Measurements from ENCODE around the gene ARHGAP24.

DNA sequence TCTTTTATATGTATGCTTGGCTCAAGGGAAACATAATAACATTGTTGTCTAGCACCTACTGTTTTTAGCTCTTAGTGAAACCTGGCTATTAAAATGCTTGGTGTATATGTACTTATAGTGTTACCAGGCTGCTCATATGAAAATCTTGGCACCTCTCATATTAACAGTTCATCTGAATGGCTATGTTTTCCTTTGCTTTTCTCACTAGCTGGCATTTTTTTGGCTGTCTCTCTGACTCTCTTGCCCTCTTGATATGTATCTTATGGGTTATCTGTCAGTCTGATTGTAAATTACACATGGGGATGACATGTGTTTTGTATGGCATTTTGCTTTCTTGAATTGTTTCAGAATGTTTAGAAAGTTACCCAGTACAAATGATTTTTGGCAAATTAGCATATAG, 158.0 kb downstream of the ARHGAP24 start:
- no peak for TF ChIP-seq EZH2 (IDR thresholded peaks at IDR 0.05)
- TF ChIP-seq, protein P1, sequence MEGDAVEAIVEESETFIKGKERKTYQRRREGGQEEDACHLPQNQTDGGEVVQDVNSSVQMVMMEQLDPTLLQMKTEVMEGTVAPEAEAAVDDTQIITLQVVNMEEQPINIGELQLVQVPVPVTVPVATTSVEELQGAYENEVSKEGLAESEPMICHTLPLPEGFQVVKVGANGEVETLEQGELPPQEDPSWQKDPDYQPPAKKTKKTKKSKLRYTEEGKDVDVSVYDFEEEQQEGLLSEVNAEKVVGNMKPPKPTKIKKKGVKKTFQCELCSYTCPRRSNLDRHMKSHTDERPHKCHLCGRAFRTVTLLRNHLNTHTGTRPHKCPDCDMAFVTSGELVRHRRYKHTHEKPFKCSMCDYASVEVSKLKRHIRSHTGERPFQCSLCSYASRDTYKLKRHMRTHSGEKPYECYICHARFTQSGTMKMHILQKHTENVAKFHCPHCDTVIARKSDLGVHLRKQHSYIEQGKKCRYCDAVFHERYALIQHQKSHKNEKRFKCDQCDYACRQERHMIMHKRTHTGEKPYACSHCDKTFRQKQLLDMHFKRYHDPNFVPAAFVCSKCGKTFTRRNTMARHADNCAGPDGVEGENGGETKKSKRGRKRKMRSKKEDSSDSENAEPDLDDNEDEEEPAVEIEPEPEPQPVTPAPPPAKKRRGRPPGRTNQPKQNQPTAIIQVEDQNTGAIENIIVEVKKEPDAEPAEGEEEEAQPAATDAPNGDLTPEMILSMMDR (IDR thresholded peaks at IDR 0.05 in 2 of 3, conservative IDR thresholded peaks at IDR 0.05 in 1 of 3; ENCODE audit: borderline replicate concordance in 1 of 3, insufficient read depth in 1 of 3, low read depth in 2 of 3, low read length in 2 of 3) = no peak
- TF ChIP-seq EGR1 (IDR thresholded peaks at IDR 0.05; ENCODE audit: low read depth) = no peak
- no peak for TF ChIP-seq ZFX (IDR thresholded peaks at IDR 0.05)
- no peak for TF ChIP-seq JUND (IDR thresholded peaks at IDR 0.05)
- TF ChIP-seq POLR2AphosphoS5 (IDR thresholded peaks at IDR 0.05; ENCODE audit: low read depth, low read length) = no peak
- no peak for TF ChIP-seq POLR2A (IDR thresholded peaks at IDR 0.05; ENCODE audit: borderline replicate concordance, extremely low read depth, insufficient read depth, insufficient read length)
- no peak for TF ChIP-seq EZH2phosphoT487 (IDR thresholded peaks at IDR 0.05; ENCODE audit: borderline replicate concordance)
- TF ChIP-seq, protein P2, sequence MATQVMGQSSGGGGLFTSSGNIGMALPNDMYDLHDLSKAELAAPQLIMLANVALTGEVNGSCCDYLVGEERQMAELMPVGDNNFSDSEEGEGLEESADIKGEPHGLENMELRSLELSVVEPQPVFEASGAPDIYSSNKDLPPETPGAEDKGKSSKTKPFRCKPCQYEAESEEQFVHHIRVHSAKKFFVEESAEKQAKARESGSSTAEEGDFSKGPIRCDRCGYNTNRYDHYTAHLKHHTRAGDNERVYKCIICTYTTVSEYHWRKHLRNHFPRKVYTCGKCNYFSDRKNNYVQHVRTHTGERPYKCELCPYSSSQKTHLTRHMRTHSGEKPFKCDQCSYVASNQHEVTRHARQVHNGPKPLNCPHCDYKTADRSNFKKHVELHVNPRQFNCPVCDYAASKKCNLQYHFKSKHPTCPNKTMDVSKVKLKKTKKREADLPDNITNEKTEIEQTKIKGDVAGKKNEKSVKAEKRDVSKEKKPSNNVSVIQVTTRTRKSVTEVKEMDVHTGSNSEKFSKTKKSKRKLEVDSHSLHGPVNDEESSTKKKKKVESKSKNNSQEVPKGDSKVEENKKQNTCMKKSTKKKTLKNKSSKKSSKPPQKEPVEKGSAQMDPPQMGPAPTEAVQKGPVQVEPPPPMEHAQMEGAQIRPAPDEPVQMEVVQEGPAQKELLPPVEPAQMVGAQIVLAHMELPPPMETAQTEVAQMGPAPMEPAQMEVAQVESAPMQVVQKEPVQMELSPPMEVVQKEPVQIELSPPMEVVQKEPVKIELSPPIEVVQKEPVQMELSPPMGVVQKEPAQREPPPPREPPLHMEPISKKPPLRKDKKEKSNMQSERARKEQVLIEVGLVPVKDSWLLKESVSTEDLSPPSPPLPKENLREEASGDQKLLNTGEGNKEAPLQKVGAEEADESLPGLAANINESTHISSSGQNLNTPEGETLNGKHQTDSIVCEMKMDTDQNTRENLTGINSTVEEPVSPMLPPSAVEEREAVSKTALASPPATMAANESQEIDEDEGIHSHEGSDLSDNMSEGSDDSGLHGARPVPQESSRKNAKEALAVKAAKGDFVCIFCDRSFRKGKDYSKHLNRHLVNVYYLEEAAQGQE (IDR thresholded peaks at IDR 0.05; ENCODE audit: low read depth) = no peak
